ENCODE measurements around the gene RNU11.
"Not testable (repeated sequence)": the region's sequence is repeated elsewhere in the genome, so short reads cannot be mapped to it uniquely, and the experiment has no call there.

RNU11 gene

DNA sequence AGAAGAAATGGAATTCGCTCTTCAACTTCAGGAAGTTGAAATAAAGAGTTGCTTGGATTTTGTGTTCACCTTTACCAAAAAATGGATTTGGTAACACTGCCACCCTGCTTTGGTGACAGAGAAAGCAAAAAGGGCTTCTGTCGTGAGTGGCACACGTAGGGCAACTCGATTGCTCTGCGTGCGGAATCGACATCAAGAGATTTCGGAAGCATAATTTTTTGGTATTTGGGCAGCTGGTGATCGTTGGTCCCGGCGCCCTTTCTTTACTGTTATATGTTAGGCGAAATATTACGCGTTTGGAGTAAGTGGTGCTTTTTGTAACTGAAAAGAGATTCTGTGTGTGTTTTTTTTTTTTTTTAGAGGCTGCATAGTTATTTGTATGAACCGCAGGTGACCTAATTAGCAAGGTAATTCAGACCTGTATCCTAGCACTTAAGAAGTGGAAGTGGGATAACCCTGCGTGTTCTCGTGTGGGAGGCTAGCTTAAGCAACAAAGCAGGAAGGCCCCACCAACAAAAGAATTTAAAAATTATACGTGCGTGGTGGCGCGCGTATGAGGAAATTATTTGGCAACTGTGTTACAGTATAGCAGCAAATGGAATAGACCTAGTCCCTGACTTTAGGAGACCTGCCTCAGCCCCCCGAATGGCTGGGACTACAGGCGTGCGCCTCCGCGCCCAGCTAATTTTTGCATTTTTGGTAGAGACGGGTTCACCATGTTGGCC, at the start of gene RNU11:
RNU11 (plus strand) TSS at position 127 of the 725 bp plus-strand sequence.
- peak; percentile 93 for DNase-seq

DNA sequence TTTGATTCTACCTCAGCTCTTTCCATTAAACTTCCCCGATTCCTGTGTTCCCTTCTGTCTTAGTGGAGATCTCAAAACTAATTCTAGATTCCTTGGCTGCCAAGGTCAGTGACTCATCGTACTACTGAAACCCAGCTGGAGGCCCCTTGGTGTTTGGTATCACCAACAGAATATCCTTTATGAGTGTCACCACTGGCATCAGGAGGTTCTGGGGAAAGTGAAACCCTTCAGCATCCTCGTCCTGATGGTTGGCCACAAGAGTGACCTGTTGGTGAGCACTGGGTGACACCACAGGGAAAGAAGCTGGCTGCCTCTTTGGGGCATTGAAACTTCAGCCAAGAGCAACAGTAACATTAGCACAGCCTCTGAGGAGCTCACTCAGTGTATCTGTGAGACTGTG, 46.7 kb upstream of the RNU11 start:
- no peak for DNase-seq

DNA sequence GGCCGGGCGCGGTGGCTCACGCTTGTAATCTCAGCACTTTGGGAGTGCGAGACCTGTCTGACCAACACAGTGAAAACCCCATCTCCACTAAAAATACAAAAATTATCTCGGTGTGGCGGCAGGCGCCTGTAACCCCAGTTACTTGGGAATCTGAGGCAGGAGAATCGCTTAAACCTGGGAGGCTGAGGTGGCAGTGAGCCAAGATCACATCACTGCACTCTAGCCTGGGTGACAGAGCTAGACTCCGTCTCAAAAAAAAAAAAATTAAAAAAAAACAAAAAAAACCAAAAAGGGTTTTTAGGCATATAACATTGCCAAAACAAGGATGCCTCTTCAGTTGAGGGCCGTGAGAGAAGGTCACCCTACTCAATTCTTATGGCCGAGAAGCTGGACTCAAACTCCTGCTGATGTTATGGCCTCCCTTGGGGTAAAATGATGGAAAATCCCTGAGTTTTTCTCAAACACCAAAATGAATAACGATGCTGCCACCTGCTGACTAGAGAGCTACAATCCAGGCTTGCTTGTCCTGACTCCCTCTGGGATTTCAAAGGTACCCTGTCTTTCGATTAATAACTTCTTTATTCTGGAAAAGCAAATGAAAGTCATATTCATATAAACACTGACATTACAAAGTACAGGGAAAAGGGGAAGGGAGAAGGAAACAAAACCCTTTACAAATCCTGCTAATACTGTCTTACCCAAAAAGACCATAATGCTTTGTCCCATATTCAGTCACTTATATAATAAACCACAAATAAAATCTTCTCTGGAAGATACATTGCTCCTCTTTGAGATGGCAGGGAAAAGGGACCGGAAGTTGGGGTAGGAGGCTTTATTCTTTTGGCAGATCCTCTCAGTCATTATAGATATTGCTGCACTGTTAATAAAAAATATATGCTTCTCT, 45.6 kb upstream of the RNU11 start:
- peak; percentile 73 for DNase-seq

DNA sequence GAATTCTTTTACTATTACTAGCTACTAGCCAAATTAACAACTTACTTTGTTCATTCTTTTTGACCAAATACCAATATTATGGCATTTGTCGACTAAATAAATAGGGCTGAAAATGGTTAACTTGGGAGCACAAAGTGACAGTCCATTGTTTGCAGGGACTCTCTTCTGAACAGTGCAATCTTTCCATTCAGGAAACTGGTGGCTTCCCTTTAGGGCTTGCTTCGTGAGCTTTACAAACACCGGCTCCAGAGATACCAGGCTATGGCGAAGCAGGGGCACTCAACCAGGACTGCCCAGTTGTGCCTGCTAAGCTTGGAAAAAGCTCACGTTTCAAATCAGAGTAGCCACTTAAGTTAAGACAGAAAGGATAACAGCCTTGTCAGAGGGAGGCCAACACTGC, 44.0 kb upstream of the RNU11 start:
- DNase-seq = no peak

DNA sequence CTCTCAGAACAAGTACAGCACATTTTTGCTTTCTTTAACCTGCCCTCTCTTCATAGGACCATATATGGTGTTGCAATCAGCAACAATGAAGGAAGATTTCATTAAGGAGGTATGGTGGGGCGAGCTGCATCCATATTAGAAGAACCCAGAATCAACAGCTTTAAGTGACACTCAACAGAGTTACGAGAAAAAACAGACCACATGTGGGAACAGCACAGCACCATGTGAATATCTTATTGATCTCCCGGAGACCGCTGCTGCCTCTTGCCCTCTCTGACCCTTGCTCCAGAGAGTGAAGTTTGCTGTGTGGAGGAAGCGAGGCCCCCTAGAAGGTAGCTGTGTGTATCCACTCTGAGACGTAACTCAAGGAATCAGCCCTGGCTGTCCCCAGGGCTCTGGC, 43.4 kb upstream of the RNU11 start:
- DNase-seq = no peak

DNA sequence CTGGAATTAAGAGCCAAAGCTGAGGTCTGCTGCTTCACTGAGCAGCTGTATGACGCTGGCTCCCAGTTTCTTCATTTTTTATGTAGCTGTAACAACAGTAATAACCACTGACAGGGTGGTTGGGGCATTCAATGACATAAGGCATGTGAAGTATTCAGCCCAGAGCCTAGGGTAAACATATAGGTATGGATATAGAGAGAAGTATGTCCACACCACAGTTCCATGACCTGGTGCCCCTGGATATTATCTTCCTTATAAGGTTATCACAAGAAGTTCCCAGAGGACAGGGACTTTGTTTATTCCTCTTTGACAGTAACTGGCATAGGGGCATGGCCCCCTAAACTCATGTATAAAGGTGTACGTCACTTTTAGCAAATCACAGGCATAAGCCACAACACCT, 41.6 kb upstream of the RNU11 start:
- DNase-seq = no peak

DNA sequence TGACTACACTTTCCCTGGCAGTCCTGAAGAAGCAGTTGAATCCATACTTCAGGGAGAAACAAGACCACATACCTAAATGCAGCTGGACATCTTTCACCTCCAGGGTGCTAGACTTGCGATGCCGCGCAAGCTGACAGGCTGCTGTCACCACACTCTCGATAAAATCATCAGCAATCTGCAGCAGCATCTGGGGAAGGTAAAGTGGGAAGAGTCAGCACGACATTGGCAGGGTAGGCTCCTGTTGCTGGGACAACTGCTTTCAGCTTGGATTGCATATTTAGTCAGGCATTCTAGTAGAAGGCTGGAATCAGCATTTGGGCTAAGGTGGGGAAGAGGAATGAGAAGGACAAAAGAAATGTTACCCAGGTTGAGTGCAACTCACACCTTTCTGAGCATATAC, 35.2 kb upstream of the RNU11 start:
- DNase-seq = no peak

DNA sequence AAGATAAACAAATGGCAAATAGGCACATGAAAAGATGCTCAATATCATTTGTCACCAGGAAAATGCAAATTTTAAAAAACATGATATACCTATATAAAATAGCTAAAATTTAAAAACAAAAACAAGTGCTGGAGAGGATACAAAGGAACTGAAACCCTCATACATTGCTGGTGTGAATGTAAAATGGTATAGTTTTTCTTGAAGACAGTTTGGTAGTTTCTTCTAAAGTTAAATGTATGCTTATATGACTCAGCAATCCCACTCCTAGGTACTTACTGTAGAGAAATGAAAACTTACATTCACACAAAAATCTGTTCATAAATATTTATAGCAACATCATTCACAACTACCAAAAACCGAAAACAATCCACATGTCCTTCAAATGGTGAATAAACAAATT, 16.7 kb upstream of the RNU11 start:
- no peak for DNase-seq

DNA sequence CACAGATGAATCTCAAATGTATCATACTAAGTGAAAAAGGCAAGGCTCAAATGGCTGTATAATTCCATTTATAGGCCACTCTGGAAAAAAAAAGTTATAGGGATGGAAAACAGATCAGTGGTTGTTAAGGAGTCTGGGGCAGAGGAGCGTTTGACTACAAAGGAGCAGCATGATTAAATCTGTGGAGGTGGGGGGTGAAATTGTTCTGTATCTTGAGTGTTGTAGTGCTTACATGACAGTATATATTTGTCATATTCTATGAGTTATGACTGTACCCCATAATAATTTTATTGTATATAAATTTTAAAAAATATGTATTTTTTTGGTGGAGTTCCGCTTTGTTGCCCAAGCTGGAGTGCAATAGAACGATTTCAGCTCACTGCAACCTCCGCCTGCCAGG, 15.8 kb upstream of the RNU11 start:
- DNase-seq = no peak

DNA sequence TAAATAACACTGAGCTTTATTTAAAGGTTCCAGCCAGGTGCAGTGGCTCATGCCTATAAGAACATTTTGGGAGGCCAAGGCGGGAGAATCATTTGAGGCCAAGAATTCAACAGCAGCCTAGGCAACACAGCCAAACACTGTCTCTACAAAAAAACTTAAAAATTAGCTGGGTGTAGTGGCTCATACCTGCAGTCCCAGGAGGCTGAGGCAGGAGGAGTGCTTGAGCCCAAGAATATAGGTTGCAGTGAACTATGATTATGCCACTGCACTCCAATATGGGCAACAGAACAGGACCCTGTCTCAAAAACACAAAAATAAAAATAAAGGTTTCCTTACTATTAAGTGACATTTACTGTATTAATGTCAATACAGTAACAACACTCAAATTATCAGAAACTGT, 7.6 kb upstream of the RNU11 start:
- no peak for DNase-seq

DNA sequence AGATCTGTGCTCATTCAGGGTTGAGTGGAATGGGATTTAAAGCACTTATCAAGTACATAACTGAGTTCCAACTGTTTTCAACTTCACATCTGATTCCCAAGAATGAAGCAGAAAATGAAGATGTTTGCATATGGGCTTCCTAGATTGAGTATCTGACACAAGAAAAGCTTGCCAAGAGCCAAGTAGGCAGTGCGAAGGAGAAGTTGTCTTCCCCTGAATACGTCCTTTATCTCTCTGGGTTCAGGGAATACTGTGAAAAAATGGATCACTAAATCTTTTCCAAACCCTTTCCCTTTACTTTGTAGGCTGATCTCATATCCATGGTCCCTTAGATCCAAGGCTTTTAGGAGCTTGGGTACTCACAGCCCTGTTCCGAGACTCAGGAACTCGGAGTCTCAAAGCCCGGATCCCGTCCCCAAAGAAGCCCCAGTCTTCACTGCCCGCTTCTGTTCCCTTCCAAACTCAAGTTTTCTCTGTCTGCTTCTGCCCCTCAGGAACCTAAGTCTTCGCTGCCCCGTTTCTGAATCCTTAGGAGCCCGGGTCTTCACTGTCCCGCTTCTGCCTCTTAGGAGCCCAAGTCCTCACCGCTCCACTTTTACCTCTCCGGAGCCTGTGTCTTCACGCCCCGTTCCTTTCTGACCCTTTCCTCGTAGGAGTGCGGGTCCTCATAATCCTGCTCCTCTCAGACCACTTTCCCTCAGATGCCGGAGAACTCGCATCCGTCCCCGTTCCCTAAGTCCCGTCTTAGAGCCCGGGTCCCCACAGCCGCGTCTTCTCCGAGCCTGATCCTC, 6.1 kb upstream of the RNU11 start:
- DNase-seq = no peak

DNA sequence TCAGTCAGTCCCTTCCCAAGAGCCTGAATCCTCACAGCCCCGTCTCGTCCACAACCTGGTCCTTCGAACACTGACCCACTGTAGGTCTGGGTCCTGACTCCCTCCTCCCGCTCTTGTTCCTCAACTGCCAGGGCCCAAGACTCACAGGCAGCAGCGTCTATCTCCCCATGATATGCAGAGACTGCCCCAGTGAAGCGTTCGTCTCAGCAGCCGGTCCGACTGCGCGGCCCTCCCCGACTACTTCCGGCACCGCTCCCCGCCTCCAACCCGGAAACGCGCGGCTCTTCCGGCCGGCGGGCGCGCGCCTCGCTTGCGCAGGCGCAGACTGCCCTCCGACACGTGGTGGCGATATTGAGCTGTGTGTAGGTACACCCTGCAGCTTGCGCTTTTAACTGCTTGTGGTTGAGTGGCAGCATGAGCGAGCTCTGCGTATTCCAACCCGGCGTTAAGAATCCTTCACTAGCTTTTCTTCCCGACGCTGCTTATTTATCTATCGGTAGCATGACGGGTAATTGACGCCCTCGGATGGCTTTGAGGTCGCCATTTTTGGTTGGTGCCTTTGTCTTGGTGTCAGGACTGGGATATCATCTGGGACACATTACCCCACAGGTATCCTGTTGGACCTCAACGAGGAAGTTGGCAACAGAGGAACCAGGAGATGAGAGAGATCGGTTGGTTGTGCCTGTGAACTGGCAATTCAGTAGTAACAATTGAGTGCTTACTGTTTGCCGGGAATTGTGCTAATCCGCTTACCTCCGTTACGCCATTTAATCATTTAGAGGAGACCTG, 5.4 kb upstream of the RNU11 start, which contains the start of gene TAF12:
TAF12 (minus strand) TSS at position 221 of the 789 bp plus-strand sequence. CDS start 20,986 bp downstream, outside the sequence.
- DNase-seq = peak; percentile 97

DNA sequence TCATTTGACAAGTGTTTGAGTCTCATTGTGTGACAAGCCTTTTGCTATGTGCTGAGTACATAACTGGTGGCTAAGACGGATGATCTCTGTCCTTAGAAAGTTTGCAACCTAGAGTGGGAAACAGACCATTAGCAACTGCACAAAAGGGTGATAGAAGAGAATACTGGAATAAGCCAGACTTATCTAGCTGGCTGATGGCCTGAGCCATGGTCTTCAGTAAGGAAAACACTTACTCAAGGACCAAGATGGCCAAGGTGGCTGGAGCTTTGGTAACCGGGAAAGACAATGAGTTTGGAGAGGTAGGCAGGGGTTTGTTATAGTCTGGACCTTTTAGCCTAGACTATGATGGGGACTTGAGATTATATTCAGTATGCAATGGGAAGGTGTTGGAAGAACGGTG, 3.9 kb upstream of the RNU11 start:
- DNase-seq = no peak

DNA sequence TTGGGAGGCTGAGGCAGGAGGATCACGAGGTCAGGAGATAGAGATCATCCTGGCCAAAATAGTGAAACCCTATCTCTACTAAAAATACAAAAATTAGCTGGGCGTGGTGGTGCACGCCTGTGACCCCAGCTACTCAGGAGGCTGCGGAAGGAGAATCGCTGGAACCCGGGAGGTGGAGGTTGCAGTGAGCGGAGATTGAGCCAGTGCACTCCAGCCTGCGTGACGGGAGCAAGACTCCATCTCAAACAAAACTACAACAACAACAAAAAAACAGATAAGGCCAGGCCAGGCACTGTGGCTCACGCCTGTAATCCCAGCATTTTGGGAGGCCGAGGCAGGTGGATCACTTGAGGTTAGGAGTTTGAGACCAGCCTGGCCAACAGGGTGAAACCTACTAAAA, 3.0 kb upstream of the RNU11 start:
- not testable (repeated sequence) for DNase-seq

DNA sequence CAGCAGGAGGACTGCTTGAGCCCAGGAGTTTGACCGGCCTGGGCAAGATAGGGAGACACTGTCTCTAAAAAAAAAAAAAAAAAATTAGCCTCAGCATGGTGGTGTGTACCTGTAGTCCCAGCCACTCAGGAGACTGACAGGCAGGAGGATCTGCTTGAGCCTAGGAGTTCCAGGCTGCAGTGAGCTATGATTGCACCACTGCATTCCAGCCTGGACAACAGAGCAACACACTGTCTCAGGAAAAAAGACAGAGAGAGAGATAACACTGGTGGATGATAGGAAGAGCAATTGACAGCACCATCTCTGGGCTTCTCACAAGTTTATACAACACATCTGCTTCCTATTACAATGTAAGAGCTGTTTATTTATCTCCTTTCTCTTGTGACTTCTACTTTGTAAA, 2.4 kb upstream of the RNU11 start:
- no peak for DNase-seq

DNA sequence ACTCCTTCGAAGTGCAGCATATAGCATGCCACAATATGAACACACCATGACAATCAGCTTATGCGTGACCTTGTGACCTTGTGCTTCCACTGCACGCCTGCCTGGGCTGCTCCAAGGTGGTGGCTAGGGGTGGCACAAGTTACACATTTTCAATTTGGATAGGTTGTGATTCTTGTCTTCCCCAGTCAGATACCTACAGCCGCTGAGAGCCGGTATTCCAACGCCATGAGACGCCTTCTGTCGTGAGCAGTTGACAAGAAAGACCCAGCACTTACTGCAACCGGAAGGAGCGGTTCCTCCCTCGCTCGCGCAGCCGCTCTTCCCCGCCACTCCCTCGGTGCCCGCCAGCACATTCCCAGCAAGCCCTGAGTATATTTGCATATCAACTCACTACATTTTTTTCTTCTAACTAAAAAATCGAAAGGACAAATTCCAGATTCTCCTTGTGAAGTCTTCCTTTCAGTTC, 359 bp upstream of the RNU11 start:
- peak; percentile 96 for DNase-seq

DNA sequence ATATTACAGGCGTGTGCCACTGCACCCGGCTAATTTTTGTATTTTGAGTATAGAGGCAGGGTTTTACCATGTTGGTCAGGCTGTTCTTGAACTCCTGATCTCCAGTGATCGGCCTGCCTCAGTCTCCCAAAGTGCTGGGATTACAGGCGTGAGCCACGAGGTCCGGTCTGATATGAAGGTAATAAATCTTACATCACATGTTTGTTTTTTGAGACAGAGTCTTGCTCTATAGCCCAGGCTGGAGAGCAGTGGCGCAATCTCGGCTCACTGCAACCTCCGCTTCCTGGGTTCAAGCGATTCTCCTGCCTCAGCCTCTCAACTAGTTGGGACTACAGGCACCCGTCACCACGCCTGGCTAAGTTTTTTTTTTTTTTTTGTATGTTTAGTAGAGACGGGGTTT, 4.7 kb downstream of the RNU11 start:
- not testable (repeated sequence) for DNase-seq

DNA sequence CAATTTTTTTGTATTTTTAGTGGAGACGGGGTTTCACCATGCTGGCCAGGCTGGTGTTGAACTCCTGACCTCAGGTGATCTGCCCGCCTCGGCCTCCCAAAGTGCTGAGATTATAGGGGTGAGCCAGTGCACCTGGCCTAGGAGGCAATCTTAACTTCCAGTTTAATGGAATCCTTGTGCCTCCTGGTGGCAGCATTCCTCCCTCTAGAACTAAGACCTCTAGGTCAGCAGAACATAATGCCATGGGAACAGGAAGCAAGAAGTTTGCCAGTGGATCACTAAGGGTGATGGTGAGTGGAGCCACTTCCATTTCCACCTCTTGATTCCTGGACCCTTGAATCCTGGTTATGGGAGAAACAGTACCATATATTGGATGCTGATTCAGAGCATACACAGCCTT, 5.5 kb downstream of the RNU11 start:
- not testable (repeated sequence) for DNase-seq

DNA sequence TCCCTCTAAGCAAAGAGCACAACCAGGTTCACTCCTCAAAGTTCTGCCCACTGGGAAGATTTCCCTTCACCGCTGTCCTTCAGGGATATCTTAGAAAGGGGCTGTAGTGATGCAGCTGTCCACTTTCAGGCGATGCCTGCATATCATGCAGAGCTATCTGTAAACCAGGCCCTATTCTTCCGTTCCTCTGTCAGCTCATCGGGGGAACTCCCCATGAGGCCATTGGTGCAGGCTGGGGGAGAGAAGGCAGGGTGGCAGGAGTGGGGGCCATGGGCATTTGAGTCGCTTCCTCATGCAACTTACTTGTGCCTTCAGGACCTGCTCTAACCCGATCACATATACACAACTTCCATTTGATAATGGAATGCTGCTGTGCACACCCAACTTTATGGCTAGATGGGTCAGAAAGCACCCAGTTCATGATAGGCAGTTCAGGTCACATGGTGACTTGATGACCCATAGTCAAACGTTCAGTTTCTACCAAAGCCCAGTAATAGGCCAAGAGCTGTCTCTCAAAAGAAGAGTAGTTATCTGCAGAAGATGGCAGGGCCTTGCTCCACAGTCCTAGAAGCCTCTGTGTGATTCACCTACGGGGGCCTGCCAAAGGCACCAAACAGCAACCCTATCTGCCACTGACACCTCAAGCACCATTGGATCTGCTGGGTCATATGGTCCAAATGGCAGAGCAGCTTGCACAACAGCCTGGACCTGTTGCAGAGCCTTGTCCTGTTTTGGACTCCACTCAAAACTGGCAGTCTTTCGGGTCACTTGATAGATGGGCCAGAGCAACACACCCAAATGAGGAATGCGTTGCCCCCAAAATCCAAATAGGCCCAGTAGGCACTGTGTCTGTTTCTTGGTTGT, 7.3 kb downstream of the RNU11 start:
- DNase-seq = not testable (repeated sequence)

DNA sequence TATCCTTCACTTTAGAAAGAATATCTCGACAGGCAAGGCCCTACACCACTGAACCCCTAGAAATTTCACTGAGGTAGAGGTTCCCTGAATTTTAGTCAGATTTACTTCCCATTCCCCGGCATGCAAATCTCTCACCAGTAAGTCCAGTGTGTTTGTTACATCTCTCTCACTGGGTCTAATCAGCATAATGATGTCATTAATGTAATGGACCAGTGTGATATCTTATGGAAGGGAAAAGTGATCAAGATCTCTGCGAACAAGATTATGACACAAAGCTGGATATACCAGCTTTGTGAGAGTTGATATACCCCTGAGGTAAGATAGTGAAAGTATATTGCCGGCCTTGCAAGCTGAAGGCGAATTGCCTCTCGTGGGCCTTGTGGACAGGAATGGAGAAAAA, 7.9 kb downstream of the RNU11 start:
- no peak for DNase-seq

DNA sequence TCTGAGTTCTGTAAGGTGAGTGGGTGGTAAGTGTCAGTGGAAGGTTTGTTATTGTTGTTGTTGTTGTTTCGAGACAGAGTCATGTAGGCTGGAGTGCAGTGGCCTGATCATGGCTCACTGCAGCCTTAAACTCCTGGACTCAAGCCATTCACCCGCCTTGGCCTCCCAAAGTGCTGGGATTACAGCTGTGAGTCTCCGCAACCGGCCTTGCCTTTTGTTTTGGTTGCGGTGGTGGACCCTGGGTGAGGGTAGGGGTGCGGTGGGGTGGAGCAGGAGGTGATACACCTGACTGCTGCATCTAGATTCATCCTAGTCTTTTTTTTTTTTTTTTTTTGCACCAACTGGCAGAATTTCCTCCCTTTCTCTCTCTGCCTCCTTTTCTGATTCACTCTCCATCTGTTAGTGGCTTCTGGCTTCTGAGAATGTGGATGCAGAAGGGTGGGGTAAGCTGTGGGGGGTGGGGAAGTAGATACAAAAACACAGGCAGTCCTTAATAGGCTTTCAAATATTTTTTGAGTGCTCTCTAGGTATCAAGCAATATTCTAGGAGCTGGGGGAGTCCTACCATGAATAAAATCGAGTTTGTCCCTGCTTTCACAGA, 15.6 kb downstream of the RNU11 start:
- no peak for DNase-seq

All from right hindlimb (tissue), 1 donor.